Kidney (tissue), 14 donors: ENCODE results near the gene ANAPC15. TPM values are rescaled to one million over a fixed set of nuclear protein-coding genes. Genes with fewer than 3 reads are reported as not detected.

Experiments used
- DNase-seq, 5 donors: peaks; one replicate each; pipeline ENCODE4 v3.0.0-alpha.2; 2013 to 2020
- FAIRE-seq: peaks from 2 replicates; lab custom pipeline; 2012; peaks lifted over from hg19 to GRCh38; lab: Jason Lieb, UNC
- H3K27ac ChIP-seq, 2 donors: one replicate each; pipeline ENCODE4 v1.7.0; 2013; ENCODE audit warnings: low read depth in 2 of 2, low read length in 2 of 2, inconsistent platforms in 1 of 2
- H3K27me3 ChIP-seq: one replicate; pipeline ENCODE4 v1.7.1; 2013; ENCODE audit warnings: low read length, inconsistent platforms; ENCODE audit not compliant: control insufficient read depth, insufficient read depth
- H3K36me3 ChIP-seq, 3 donors: one replicate each; pipeline versions ENCODE4 v1.7.0 to v1.7.1; 2013; ENCODE audit warnings: low read length in 3 of 3, control low read depth in 1 of 3, inconsistent platforms in 1 of 3; ENCODE audit not compliant: insufficient read depth in 3 of 3, control insufficient read depth in 2 of 3
- H3K4me1 ChIP-seq, 3 donors: one replicate each; pipeline versions ENCODE4 v1.7.0 to v1.7.1; 2013; ENCODE audit warnings: low read length in 3 of 3, inconsistent platforms in 1 of 3, low read depth in 1 of 3; ENCODE audit not compliant: control insufficient read depth in 2 of 3, insufficient read depth in 2 of 3
- H3K4me3 ChIP-seq, 3 donors: one replicate each; pipeline versions ENCODE4 v1.7.0 to v1.8.1; 2013; ENCODE audit warnings: low read length in 3 of 3, control low read depth in 1 of 3, inconsistent platforms in 1 of 3
- H3K9ac ChIP-seq, 3 donors: one replicate each; pipeline versions ENCODE4 v1.7.0 to v1.7.1; 2013; ENCODE audit warnings: low read length in 3 of 3, control low read depth in 1 of 3, inconsistent platforms in 1 of 3
- H3K9me3 ChIP-seq, 3 donors: one replicate each; pipeline versions ENCODE4 v1.7.0 to v1.7.1; 2013; ENCODE audit warnings: low read length in 3 of 3, control low read depth in 1 of 3, inconsistent platforms in 1 of 3; ENCODE audit not compliant: control insufficient read depth in 2 of 3, insufficient read depth in 1 of 3
- CTCF ChIP-seq: IDR thresholded peaks from 3 replicates; pipeline ENCODE4 v1.5.1; 2012; ENCODE audit warnings: mild to moderate bottlenecking, moderate library complexity, borderline replicate concordance; ENCODE audit not compliant: insufficient read depth; ENCODE audit errors: extremely low read depth
- intact Hi-C: fragments of 100-400 bp; cut with DNase I; formaldehyde crosslinking; loops from one replicate; pipeline ENCODE4 v1.11.1; 2022
- polyA plus RNA-seq: library from polyadenylated mRNA; stranded (reverse); fragments of 350-450 nt; fragmentation: Illumina TruSeq; extraction: RNeasy Lipid Tissue Mini Kit (QIAGEN cat#74804); gene quantifications from one replicate; pipeline ENCODE4 v1.2.3, GENCODE V29; 2014; ENCODE audit warnings: low read depth, low replicate concordance; ENCODE audit not compliant: insufficient read depth
- total RNA-seq: library from RNA; stranded (reverse); fragmentation: NEBNext Ultra II Directional; extraction: Animal tissue kit (Norgen Biotek cat#: 25700); gene quantifications from one replicate; pipeline ENCODE4 v1.2.1, GENCODE V29; 2021
- donor health status: control.
- donor health status: control.
- donor health status: control.
- donor health status: control.
- donor health status: control.
- donor health status: DM: yes; HTN: yes; CAD: no.
- donor health status: Normal renal cell carcinoma (clear cell type).

Gene ANAPC15
- total and polyA plus RNA-seq, 2 donors from 2014 or later: 30.0 to 79.8 TPM

- intact Hi-C loops: no loop called here
- peaks cover 0 to 3% (median 0%) of the 10 kb centered on the region in 3 donors for H3K4me1 ChIP-seq
- H3K27me3 ChIP-seq: no peaks in the 10 kb centered on the region
- no peak overlapping the region for H3K4me3 ChIP-seq
- no peaks in the 10 kb centered on the region for H3K36me3 ChIP-seq
- H3K27ac ChIP-seq: no peak overlapping the region
- FAIRE-seq (no peak), DNase-seq (no peak)
- H3K9ac ChIP-seq: no peak overlapping the region
- H3K9me3 ChIP-seq: peaks cover 0 to 4% (median 0%) of the 10 kb centered on the region in 3 donors
- no peak for TF ChIP-seq CTCF
Observed at GRCh38 chr11:72129381-72129780, 16.9 kb upstream of the ANAPC15 start.

- Histone ChIP-seq H3K4me1 (peaks cover 0 to 11% (median 7%) of the 10 kb centered on the region in 3 donors), H3K27me3 (no peaks in the 10 kb centered on the region), H3K36me3 (no peaks in the 10 kb centered on the region), H3K27ac (no peak overlapping the region), H3K4me3 (no peak overlapping the region), H3K9me3 (peaks cover 0 to 4% (median 0%) of the 10 kb centered on the region in 3 donors), H3K9ac (no peak overlapping the region)
- FAIRE-seq (no peak), DNase-seq (no peak)
- no peak for TF ChIP-seq CTCF
- intact Hi-C loops: no loop called here
Observed at GRCh38 chr11:72127923-72128322, 15.4 kb upstream of the ANAPC15 start.

- intact Hi-C loops: no loop called here
- Histone ChIP-seq H3K36me3 (no peaks in the 10 kb centered on the region), H3K9me3 (peaks cover 0 to 4% (median 0%) of the 10 kb centered on the region in 3 donors), H3K9ac (no peak overlapping the region), H3K27ac (no peak overlapping the region), H3K4me1 (peaks cover 0 to 11% (median 8%) of the 10 kb centered on the region in 3 donors), H3K27me3 (no peaks in the 10 kb centered on the region), H3K4me3 (no peak overlapping the region)
- DNase-seq (no peak), FAIRE-seq (no peak)
- no peak for TF ChIP-seq CTCF
Observed at GRCh38 chr11:72125956-72126355, 13.5 kb upstream of the ANAPC15 start.

- FAIRE-seq: no peak
- H3K4me1 ChIP-seq: peaks cover 0 to 11% (median 8%) of the 10 kb centered on the region in 3 donors
- no peaks in the 10 kb centered on the region for H3K27me3 ChIP-seq
- peak in 1 of 5 donors; percentile 82 for DNase-seq
- peak overlapping the region in 1 of 3 donors; percentile 26 for H3K9ac ChIP-seq
- intact Hi-C loops: no loop called here
- no peak for TF ChIP-seq CTCF
- peaks cover 0 to 4% (median 0%) of the 10 kb centered on the region in 3 donors for H3K9me3 ChIP-seq
- H3K36me3 ChIP-seq: no peaks in the 10 kb centered on the region
- H3K27ac ChIP-seq: peak overlapping the region; percentile 63 to 80
- H3K4me3 ChIP-seq: no peak overlapping the region
Observed at GRCh38 chr11:72124046-72124445, 11.6 kb upstream of the ANAPC15 start.
